ENCODE results near the gene CYP4X1. TPM values are rescaled to one million over a fixed set of nuclear protein-coding genes. Genes with fewer than 3 reads are reported as not detected.

CYP4X1 gene
- total RNA-seq, 3 donors from 2014 or later: 32.6 to 307 (median 46.8) TPM

DNA sequence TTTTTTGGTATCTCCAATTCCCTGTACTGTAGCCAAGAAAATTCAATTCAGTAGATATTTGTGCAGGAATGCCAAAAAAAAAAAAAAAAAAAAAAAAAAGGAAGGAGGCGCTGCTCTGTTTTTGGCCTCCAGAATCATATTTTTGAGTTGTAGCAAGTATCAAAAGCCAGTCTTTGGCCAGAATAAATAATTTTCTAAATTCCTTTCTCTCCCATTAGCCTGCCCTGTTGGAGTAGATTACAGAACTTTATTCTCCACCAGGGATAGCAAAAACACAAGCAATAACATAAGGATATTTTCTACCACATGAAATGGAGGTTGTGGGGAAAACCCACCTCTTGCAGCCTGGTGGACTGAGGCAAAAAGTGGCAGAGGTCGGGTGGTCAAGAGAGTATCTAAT is 2.4 kb upstream of the CYP4X1 start:
- Histone ChIP-seq H3K36me3 (no peaks in the 10 kb centered on the region), H3K9me3 (no peaks in the 10 kb centered on the region), H3K4me3 (no peak overlapping the region), H3K27ac (no peak overlapping the region), H3K4me1 (peaks cover 0 to 3% of the 10 kb centered on the region in 2 donors), H3K27me3 (no peaks in the 10 kb centered on the region)
- DNase-seq (ENCODE audit: low spot score in 2 of 2): no peak
- no peak for TF ChIP-seq POLR2AphosphoS5 (IDR thresholded peaks at IDR 0.05)
- TF ChIP-seq, protein P1, sequence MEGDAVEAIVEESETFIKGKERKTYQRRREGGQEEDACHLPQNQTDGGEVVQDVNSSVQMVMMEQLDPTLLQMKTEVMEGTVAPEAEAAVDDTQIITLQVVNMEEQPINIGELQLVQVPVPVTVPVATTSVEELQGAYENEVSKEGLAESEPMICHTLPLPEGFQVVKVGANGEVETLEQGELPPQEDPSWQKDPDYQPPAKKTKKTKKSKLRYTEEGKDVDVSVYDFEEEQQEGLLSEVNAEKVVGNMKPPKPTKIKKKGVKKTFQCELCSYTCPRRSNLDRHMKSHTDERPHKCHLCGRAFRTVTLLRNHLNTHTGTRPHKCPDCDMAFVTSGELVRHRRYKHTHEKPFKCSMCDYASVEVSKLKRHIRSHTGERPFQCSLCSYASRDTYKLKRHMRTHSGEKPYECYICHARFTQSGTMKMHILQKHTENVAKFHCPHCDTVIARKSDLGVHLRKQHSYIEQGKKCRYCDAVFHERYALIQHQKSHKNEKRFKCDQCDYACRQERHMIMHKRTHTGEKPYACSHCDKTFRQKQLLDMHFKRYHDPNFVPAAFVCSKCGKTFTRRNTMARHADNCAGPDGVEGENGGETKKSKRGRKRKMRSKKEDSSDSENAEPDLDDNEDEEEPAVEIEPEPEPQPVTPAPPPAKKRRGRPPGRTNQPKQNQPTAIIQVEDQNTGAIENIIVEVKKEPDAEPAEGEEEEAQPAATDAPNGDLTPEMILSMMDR (IDR thresholded peaks at IDR 0.05): no peak
- no peak for TF ChIP-seq POLR2A (IDR thresholded peaks at IDR 0.05)
- intact Hi-C loops (cut with DNase I; ENCODE audit: low total_unique reads): no loop called here

- Histone ChIP-seq H3K36me3 (no peaks in the 10 kb centered on the region), H3K4me3 (peak overlapping the region; percentile 33 to 64 (median 47)), H3K27ac (peak overlapping the region in 1 of 2 donors; percentile 73), H3K27me3 (no peaks in the 10 kb centered on the region), H3K4me1 (peaks cover 0 to 3% of the 10 kb centered on the region in 2 donors), H3K9me3 (no peaks in the 10 kb centered on the region)
- intact Hi-C loops (cut with DNase I; ENCODE audit: low total_unique reads): no loop called here
- no peak for DNase-seq (ENCODE audit: low spot score in 2 of 2)
- TF ChIP-seq POLR2A (IDR thresholded peaks at IDR 0.05): no peak
- TF ChIP-seq, protein P1 (IDR thresholded peaks at IDR 0.05): no peak
- no peak for TF ChIP-seq POLR2AphosphoS5 (IDR thresholded peaks at IDR 0.05)
Observed at GRCh38 chr1:47024141-47024801, 802 bp downstream of the CYP4X1 start.

DNA sequence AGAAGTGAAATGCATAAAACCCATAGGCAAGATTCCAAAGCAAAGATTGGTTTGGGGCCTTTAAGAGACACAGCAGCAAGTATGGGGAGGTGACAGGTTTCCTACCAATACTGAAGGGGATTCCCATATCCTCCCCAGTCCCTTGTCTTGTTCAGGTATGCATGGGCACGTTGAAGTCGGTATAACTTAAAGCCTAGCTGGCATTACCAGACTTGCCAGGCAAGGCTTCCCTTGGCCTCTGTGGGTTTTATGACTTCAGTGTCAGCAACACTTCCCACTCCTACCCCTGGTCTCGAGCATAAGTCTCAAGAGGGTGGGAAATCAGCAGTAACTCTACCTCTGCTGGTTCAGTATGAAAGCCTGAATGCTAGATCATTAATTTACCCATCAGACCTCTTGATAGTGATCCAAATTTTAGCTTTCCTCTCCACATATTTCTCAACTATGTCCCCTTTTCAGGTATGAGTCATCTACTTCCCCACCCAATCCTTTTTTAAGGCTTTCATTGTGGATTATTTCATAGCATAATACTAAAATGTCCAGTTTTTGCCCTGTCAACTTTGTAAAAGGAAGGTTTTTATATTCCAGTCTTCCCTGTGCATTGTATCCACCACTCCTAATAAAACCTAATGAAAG is 6.8 kb downstream of the CYP4X1 start:
- no peaks in the 10 kb centered on the region for H3K36me3 ChIP-seq
- H3K4me1 ChIP-seq: peaks cover 0 to 11% of the 10 kb centered on the region in 2 donors
- no peak overlapping the region for H3K4me3 ChIP-seq
- no peak for DNase-seq (ENCODE audit: low spot score in 2 of 2)
- H3K27ac ChIP-seq: peak overlapping the region in 1 of 2 donors; percentile 64
- H3K9me3 ChIP-seq: no peaks in the 10 kb centered on the region
- TF ChIP-seq, protein P1 (IDR thresholded peaks at IDR 0.05): no peak
- TF ChIP-seq POLR2A (IDR thresholded peaks at IDR 0.05): no peak
- TF ChIP-seq POLR2AphosphoS5 (IDR thresholded peaks at IDR 0.05): no peak
- intact Hi-C loops (cut with DNase I; ENCODE audit: low total_unique reads): no loop called here
- no peaks in the 10 kb centered on the region for H3K27me3 ChIP-seq

GRCh38 chr1:47031059-47031458 is 7.6 kb downstream of the CYP4X1 start:
- Histone ChIP-seq H3K4me3 (no peak overlapping the region), H3K27ac (peak overlapping the region in 1 of 2 donors; percentile 64), H3K9me3 (no peaks in the 10 kb centered on the region), H3K4me1 (peaks cover 0 to 11% of the 10 kb centered on the region in 2 donors), H3K36me3 (no peaks in the 10 kb centered on the region), H3K27me3 (no peaks in the 10 kb centered on the region)
- peak in 1 of 2 donors; percentile 39 for DNase-seq (ENCODE audit: low spot score in 2 of 2)
- intact Hi-C loops (cut with DNase I; ENCODE audit: low total_unique reads): no loop called here
- no peak for TF ChIP-seq POLR2AphosphoS5 (IDR thresholded peaks at IDR 0.05)
- no peak for TF ChIP-seq POLR2A (IDR thresholded peaks at IDR 0.05)
- TF ChIP-seq, protein P1 (IDR thresholded peaks at IDR 0.05): no peak

- TF ChIP-seq POLR2AphosphoS5 (IDR thresholded peaks at IDR 0.05) (no peak), POLR2A (IDR thresholded peaks at IDR 0.05) (no peak)
- TF ChIP-seq, protein P1 (IDR thresholded peaks at IDR 0.05): no peak
- Histone ChIP-seq H3K27ac (peak overlapping the region in 1 of 2 donors; percentile 3), H3K4me3 (no peak overlapping the region), H3K27me3 (no peaks in the 10 kb centered on the region), H3K9me3 (no peaks in the 10 kb centered on the region), H3K4me1 (peaks cover 0 to 11% of the 10 kb centered on the region in 2 donors), H3K36me3 (no peaks in the 10 kb centered on the region)
- intact Hi-C loops (cut with DNase I; ENCODE audit: low total_unique reads): no loop called here
- no peak for DNase-seq (ENCODE audit: low spot score in 2 of 2)
Observed at GRCh38 chr1:47031585-47031984, 8.1 kb downstream of the CYP4X1 start.
